ENCODE results near the gene SPTBN4.
A peak's percentile ranks its signal among the peaks of the same experiment; 100 is the strongest.

The SPTBN4 gene

DNA sequence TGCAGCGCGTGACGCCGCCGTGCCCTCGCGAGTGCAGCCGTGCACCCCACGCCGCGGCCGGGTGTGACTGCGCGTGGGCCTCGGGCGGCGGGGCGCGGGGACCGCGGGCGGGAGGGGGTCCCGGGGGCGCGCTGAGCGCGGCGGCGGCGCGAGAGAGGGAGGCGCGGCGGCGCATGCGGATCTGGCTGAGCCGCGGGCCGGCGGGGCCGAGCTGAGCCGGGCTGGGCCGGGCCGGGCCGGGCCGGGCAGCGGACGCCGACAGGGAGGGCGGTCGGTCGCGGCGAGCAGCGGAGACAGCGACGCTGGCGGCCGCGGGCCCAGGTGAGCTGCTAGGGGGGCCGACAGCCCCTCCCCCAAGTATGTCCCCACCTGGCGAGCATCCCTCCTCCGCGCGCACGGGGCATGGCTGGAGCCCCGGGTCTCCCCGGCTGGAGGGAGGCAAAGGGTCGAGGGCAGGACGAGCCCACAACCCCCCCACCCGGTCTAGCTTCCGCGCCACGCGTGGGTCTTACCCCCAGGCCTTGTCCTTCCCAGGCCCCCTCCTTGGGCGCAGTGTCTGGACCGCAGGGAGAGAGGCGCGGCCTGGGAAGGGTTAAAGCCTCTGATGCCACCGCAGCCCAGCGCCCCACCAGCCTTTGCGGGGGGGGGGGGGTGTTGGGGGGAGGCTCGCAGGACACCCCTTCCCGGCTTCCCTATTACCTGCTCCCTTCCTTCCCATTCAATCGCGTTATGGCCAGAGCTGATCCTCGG, at the start of gene SPTBN4:
TSS of gene SPTBN4 (plus strand) at position 17 of the 750 bp plus-strand sequence. CDS start 5,621 bp downstream, outside the sequence.
- Histone ChIP-seq H3K27ac (ENCODE audit: low read depth, low read length) (no peak within 1 kb of the TSS), H3K27me3 (ENCODE audit: control insufficient read depth, insufficient read depth, low read length) (peaks cover 32% of the 10 kb centered on the region), H3K9ac (ENCODE audit: low read length) (no peak within 1 kb of the TSS), H3K4me1 (ENCODE audit: control insufficient read depth, insufficient read depth, low read length) (peaks cover 17% of the 10 kb centered on the region), H3K36me3 (ENCODE audit: control insufficient read depth, insufficient read depth, low read length) (no peaks in the 10 kb centered on the region), H3K9me3 (ENCODE audit: control insufficient read depth, insufficient read depth, low read depth, low read length) (no peaks in the 10 kb centered on the region), H3K4me3 (ENCODE audit: low read depth, low read length) (peak within 1 kb of the TSS; percentile 97)

DNA sequence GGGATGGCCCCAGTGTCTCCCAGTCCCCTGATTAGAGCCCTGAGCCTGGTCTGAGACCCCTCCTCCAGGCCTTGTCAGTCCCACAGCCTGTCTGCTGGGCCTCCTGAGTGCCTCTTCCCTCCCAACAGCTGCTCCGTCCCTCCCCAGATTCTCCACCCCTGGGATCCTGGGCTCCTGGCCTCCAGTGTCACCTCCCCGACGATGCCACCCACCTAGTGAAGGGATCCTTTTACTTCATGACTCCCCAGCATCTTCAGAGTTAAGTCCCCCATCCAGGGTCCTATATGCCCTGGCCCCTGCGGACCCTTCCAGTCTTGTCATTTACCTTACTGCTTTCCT, 49.2 kb upstream of the SPTBN4 start:
- Histone ChIP-seq H3K27me3 (ENCODE audit: control insufficient read depth, insufficient read depth, low read length) (no peaks in the 10 kb centered on the region), H3K4me1 (ENCODE audit: control insufficient read depth, insufficient read depth, low read length) (peaks cover 23% of the 10 kb centered on the region), H3K36me3 (ENCODE audit: control insufficient read depth, insufficient read depth, low read length) (peaks cover 4% of the 10 kb centered on the region), H3K9ac (ENCODE audit: low read length) (peak overlapping the region; percentile 13), H3K4me3 (ENCODE audit: low read depth, low read length) (no peak overlapping the region), H3K27ac (ENCODE audit: low read depth, low read length) (no peak overlapping the region), H3K9me3 (ENCODE audit: control insufficient read depth, insufficient read depth, low read depth, low read length) (no peaks in the 10 kb centered on the region)

DNA sequence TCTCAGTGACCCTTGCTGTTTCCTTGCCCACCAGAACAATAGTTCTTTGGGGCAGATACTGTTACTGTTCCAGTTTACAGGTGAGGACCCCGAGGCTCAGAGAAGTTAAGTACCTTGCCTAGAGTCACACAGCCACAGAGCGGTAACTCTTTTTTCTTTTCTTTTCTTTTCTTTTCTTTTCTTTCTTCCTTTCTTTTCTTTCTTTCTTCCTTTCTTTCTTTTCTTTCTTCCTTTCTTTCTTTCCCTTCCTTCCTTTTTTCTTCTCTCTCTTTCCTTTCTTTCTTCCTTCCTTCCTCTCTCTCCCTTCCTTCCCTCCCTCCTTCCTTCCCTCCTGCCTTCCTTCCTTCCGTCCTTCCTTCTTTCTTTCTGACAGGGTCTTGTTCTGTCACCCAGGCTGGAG, 48.8 kb upstream of the SPTBN4 start:
- no peaks in the 10 kb centered on the region for H3K27me3 ChIP-seq (ENCODE audit: control insufficient read depth, insufficient read depth, low read length)
- H3K9me3 ChIP-seq (ENCODE audit: control insufficient read depth, insufficient read depth, low read depth, low read length): no peaks in the 10 kb centered on the region
- H3K27ac ChIP-seq (ENCODE audit: low read depth, low read length): no peak overlapping the region
- no peak overlapping the region for H3K9ac ChIP-seq (ENCODE audit: low read length)
- H3K36me3 ChIP-seq (ENCODE audit: control insufficient read depth, insufficient read depth, low read length): peaks cover 9% of the 10 kb centered on the region
- peaks cover 23% of the 10 kb centered on the region for H3K4me1 ChIP-seq (ENCODE audit: control insufficient read depth, insufficient read depth, low read length)
- no peak overlapping the region for H3K4me3 ChIP-seq (ENCODE audit: low read depth, low read length)

DNA sequence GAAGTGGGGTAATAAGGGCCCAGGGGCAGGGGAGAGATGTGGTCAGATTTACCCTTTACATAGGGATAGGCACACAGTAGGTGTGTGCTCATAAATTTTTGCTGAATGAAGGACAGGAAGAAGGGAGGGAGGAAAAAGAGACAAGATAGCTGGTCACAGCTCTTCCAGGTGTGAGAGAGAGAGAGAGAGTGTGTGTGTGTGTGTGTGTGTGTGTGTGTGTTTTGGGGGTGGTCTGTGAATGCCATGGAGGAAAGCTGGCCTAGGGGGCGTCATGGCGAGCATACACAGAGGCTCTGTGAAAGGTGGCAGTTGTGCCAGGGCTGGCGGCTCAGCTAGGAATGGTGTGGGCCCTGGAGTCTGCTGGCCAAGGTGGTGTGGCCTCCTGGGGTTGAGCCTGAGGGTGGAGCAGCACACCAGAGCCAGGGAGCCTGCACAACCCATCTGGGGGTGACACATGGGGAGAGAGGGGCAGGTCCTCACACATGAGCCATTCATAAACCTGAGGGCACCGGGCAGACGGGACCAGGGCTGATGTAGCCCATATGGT, 47.7 kb upstream of the SPTBN4 start:
- Histone ChIP-seq H3K9me3 (ENCODE audit: control insufficient read depth, insufficient read depth, low read depth, low read length) (no peaks in the 10 kb centered on the region), H3K27ac (ENCODE audit: low read depth, low read length) (no peak overlapping the region), H3K4me3 (ENCODE audit: low read depth, low read length) (no peak overlapping the region), H3K36me3 (ENCODE audit: control insufficient read depth, insufficient read depth, low read length) (peaks cover 12% of the 10 kb centered on the region), H3K27me3 (ENCODE audit: control insufficient read depth, insufficient read depth, low read length) (no peaks in the 10 kb centered on the region), H3K9ac (ENCODE audit: low read length) (no peak overlapping the region), H3K4me1 (ENCODE audit: control insufficient read depth, insufficient read depth, low read length) (peaks cover 16% of the 10 kb centered on the region; the same call in 1 of the 2 replicates)

DNA sequence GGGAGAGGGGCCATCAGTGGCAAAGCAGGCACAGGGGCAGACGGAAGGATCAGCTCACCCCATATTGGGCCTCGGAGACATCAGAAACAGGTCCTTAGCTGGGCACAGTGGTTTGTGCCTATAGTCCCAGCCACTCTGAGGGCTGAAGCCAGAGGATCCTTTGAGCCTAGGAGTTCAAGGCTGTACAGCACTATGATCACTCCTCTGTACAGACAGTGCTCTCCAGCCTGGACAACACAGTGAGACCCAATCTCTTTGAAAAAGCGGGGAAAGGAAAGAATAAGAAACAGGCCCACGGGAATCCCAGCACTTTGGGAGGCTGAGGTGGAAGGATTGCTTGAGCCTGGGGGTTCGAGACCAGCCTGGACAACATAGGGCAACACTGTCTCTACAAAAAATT, 47.0 kb upstream of the SPTBN4 start:
- Histone ChIP-seq H3K9ac (ENCODE audit: low read length) (no peak overlapping the region), H3K4me1 (ENCODE audit: control insufficient read depth, insufficient read depth, low read length) (peaks cover 19% of the 10 kb centered on the region; the same call in 1 of the 2 replicates), H3K27me3 (ENCODE audit: control insufficient read depth, insufficient read depth, low read length) (no peaks in the 10 kb centered on the region), H3K36me3 (ENCODE audit: control insufficient read depth, insufficient read depth, low read length) (peaks cover 12% of the 10 kb centered on the region), H3K9me3 (ENCODE audit: control insufficient read depth, insufficient read depth, low read depth, low read length) (no peaks in the 10 kb centered on the region), H3K27ac (ENCODE audit: low read depth, low read length) (no peak overlapping the region), H3K4me3 (ENCODE audit: low read depth, low read length) (no peak overlapping the region)

DNA sequence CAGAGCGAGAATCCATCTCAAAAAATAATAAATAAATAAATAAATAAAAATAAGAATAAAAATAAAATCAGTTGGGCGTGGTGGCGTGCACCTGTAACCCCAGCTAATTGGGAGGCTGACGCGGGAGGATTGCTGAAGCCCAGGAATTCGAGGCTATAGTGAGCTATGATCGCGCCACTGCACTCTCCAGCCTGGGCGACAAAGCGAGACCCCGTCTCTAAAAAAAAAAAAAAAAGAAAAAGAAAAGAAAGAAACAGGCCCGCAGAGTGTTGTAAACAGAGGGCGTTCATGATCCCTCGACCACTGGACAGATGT, 46.4 kb upstream of the SPTBN4 start:
- Histone ChIP-seq H3K36me3 (ENCODE audit: control insufficient read depth, insufficient read depth, low read length) (peaks cover 12% of the 10 kb centered on the region), H3K4me3 (ENCODE audit: low read depth, low read length) (peak overlapping the region; percentile 77), H3K9me3 (ENCODE audit: control insufficient read depth, insufficient read depth, low read depth, low read length) (no peaks in the 10 kb centered on the region), H3K27ac (ENCODE audit: low read depth, low read length) (no peak overlapping the region), H3K27me3 (ENCODE audit: control insufficient read depth, insufficient read depth, low read length) (no peaks in the 10 kb centered on the region), H3K9ac (ENCODE audit: low read length) (peak overlapping the region; percentile 80), H3K4me1 (ENCODE audit: control insufficient read depth, insufficient read depth, low read length) (peaks cover 15% of the 10 kb centered on the region; the same call in 1 of the 2 replicates)

DNA sequence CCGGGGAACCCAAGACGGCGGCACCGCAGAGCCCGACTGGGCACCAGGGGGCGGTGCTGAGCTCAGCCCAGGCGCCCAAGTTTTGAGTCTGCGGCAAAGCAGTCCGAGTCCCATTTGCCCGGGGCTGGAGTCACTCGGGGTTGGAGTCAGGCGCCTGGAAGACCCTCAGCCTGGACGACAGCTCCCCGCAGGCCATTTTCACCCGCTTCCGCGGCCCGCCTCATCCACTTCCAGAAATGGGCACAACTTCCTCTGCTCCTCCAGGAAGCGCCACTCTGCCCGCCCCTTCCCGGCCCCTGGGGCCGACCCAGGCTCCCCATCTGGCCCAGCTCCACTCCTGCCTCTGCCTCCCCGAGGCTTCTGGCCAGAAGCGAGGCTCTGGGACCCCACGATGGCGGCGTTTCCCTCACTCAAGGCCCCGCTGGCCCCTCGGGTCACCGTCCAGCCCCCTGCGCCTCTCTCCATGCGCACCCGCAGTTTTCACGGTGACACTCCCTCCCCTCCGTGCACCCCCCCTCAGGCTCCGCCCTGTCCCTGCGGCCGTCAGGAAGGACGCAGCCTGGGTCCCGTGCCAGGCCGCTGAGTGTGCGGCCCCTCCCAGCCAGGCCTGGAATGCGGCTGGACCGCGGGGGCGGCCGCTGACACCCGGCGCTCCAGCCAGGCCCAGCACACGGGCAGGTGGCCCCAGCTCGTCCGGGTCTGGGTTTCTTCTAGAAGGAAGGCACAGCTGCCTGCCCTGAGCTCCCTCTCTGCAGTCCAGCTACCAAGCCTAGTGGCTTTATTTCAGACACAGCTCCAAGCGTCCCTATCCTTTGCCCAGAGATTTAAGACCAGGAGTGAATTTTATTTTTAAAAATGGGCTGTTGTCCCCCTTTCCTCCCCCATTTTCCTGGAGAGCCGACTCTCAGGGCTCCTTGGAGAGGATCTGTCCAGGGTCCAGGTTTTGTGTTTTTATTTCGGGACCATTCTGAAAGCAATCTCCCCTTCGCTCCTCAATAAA, 45.7 kb upstream of the SPTBN4 start:
- Histone ChIP-seq H3K27ac (ENCODE audit: low read depth, low read length) (peak overlapping the region; percentile 82), H3K27me3 (ENCODE audit: control insufficient read depth, insufficient read depth, low read length) (no peaks in the 10 kb centered on the region), H3K4me1 (ENCODE audit: control insufficient read depth, insufficient read depth, low read length) (peaks cover 15% of the 10 kb centered on the region; the same call in 1 of the 2 replicates), H3K9me3 (ENCODE audit: control insufficient read depth, insufficient read depth, low read depth, low read length) (no peaks in the 10 kb centered on the region), H3K36me3 (ENCODE audit: control insufficient read depth, insufficient read depth, low read length) (peaks cover 12% of the 10 kb centered on the region), H3K4me3 (ENCODE audit: low read depth, low read length) (peak overlapping the region; percentile 77), H3K9ac (ENCODE audit: low read length) (peak overlapping the region; percentile 80)

DNA sequence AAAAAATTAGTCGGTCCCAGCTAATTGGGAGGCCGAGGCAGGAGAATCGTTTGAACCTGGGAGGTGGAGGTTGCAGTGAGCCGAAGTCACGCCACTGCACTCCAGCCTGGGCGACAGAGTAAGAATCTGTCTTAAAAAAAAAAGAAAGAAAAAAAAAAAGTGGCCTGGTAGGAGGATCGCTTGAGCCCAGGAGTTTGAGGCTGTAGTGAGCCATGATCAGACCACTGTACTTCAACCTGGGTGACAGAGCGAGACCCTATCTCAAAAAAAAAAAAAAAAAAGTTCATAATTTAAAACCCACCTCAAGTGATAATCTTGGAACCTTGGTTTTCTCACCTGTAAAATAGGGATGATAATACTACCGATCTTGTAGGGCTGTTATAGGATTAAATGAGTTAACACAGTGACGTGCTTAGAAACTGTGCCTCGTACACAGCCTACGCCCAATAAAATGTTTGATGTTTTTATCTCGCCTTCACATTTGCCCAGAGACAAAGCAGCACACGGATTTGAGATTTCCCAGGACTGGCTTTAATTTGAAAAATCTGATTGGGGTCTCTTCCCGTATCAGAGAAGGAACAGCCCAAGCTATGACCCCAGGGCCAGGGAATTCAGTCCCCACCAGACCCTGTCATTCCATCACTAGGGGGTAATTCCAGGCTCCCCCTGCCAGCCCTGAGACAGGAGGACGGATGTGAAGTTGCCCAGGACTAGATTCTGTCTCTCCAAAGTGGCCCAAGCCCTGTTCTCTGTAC, 44.6 kb upstream of the SPTBN4 start:
- Histone ChIP-seq H3K9me3 (ENCODE audit: control insufficient read depth, insufficient read depth, low read depth, low read length) (no peaks in the 10 kb centered on the region), H3K4me3 (ENCODE audit: low read depth, low read length) (no peak overlapping the region), H3K9ac (ENCODE audit: low read length) (no peak overlapping the region), H3K36me3 (ENCODE audit: control insufficient read depth, insufficient read depth, low read length) (peaks cover 12% of the 10 kb centered on the region), H3K27me3 (ENCODE audit: control insufficient read depth, insufficient read depth, low read length) (no peaks in the 10 kb centered on the region), H3K27ac (ENCODE audit: low read depth, low read length) (no peak overlapping the region; the same call in 1 of the 2 replicates), H3K4me1 (ENCODE audit: control insufficient read depth, insufficient read depth, low read length) (peaks cover 11% of the 10 kb centered on the region; the same call in 1 of the 2 replicates)

DNA sequence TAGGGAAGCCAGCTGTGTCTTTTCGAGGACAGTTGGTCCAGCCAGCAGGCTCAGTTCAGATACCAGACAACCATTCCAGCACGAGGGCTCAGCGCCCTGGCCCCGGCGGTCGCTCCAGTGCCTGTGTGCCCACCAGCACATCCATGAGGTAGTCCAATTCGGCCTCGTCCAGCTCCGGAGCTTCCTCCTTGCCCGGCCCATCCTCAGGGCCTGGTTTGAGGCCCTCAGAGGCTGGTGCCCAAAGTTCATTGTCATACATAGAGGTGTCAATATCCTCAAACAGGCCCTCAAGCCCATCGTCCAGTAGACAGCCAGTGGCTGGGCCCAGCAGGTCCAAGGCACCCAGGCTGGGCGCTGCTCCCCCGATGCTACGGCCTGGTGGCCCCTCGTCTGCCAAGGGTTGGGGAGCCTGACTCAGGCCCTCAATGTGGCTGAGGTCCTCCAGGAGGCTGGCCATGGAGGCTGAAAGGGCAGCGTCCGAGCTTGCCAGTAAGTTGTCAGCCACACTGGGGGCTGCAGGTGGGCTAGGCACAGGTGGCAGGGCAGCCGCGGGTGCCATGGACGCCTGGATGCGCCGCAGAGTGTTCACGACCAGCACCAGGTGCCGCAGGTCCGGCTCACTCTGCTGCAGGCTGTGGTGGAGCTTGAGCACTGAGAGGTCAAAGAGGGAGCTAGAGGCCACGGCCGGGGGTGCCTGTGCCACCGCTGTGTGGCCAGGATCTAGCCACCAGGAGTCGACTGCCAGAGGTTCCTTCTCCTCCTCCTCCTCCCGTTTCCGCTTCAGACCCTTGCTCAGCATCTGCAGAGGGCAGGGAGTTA, 43.8 kb upstream of the SPTBN4 start:
- Histone ChIP-seq H3K4me3 (ENCODE audit: low read depth, low read length) (no peak overlapping the region), H3K27ac (ENCODE audit: low read depth, low read length) (no peak overlapping the region), H3K9ac (ENCODE audit: low read length) (no peak overlapping the region)

DNA sequence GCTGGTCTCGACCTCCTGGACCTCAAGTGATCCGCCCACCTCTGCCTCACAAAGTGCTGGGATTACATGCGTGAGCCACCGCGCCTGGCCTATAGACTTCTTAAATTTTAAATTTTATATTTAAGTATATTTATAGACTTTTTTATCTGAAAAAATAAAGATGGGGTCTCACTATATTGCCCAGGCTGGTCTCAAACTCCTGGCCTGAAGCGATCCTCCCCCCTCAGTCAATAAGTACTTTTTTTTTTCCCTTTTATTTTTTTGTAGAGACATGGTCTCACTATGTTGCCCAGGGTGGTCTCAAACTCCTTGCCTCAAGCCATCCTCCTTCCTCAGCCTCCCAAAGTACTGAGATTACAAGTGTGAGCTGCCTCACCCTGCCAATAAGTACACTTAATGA, 42.9 kb upstream of the SPTBN4 start:
- no peak overlapping the region for H3K27ac ChIP-seq (ENCODE audit: low read depth, low read length)
- no peak overlapping the region for H3K4me3 ChIP-seq (ENCODE audit: low read depth, low read length)
- H3K36me3 ChIP-seq (ENCODE audit: control insufficient read depth, insufficient read depth, low read length): peaks cover 12% of the 10 kb centered on the region
- H3K27me3 ChIP-seq (ENCODE audit: control insufficient read depth, insufficient read depth, low read length): no peaks in the 10 kb centered on the region
- H3K9me3 ChIP-seq (ENCODE audit: control insufficient read depth, insufficient read depth, low read depth, low read length): no peaks in the 10 kb centered on the region
- H3K9ac ChIP-seq (ENCODE audit: low read length): no peak overlapping the region
- H3K4me1 ChIP-seq (ENCODE audit: control insufficient read depth, insufficient read depth, low read length): peaks cover 5% of the 10 kb centered on the region; the same call in 1 of the 2 replicates

More for the DNA sequence above, 43.8 kb upstream of the SPTBN4 start:
- Histone ChIP-seq H3K27me3 (ENCODE audit: control insufficient read depth, insufficient read depth, low read length) (no peaks in the 10 kb centered on the region), H3K36me3 (ENCODE audit: control insufficient read depth, insufficient read depth, low read length) (peaks cover 12% of the 10 kb centered on the region), H3K9me3 (ENCODE audit: control insufficient read depth, insufficient read depth, low read depth, low read length) (no peaks in the 10 kb centered on the region), H3K4me1 (ENCODE audit: control insufficient read depth, insufficient read depth, low read length) (peaks cover 5% of the 10 kb centered on the region; the same call in 1 of the 2 replicates)
